GM23248 (cell line): ENCODE data around the gene PSMB5. TPM values are rescaled to one million over a fixed set of nuclear protein-coding genes. Genes with fewer than 3 reads are reported as not detected.

Experiments
- DNase-seq: peaks from one replicate; pipeline ENCODE4 v3.0.0-alpha.2; 2015
- H2AFZ ChIP-seq: fragments of 200-600 bp; sonication (generic); 2 replicates; pipeline ENCODE4 v1.6.1; 2016; ENCODE audit warnings: antibody characterized with exemption
- H3F3A ChIP-seq: fragments of 200-600 bp; sonication (generic); 2 replicates; pipeline ENCODE4 v1.6.1; 2016; ENCODE audit warnings: mild to moderate bottlenecking, antibody characterized with exemption, mixed run types; ENCODE audit not compliant: insufficient read depth
- H3K27ac ChIP-seq: fragments of 200-600 bp; sonication (generic); 2 replicates; pipeline ENCODE4 v1.5.1; 2016; ENCODE audit warnings: mild to moderate bottlenecking
- H3K27me3 ChIP-seq: fragments of 200-600 bp; sonication (generic); replicated peaks from 2 replicates; pipeline ENCODE4 v1.6.1; 2016; ENCODE audit warnings: mild to moderate bottlenecking; ENCODE audit not compliant: insufficient read depth
- H3K36me3 ChIP-seq: fragments of 200-600 bp; sonication (generic); 2 replicates; pipeline ENCODE4 v1.6.1; 2016; ENCODE audit warnings: low read depth, mild to moderate bottlenecking
- H3K4me1 ChIP-seq: fragments of 200-600 bp; sonication (generic); 2 replicates; pipeline ENCODE4 v1.6.1; 2016; ENCODE audit warnings: mild to moderate bottlenecking; ENCODE audit not compliant: insufficient read depth
- H3K4me2 ChIP-seq: fragments of 200-600 bp; sonication (generic); one replicate; pipeline ENCODE4 v1.6.1; 2016; ENCODE audit warnings: mild to moderate bottlenecking; ENCODE audit not compliant: unreplicated experiment
- H3K4me3 ChIP-seq: fragments of 200-600 bp; sonication (generic); 2 replicates; pipeline ENCODE4 v1.5.1; 2016; ENCODE audit warnings: mild to moderate bottlenecking
- H3K79me2 ChIP-seq: fragments of 200-600 bp; sonication (generic); 2 replicates; pipeline ENCODE4 v1.6.1; 2016; ENCODE audit warnings: mild to moderate bottlenecking; ENCODE audit not compliant: insufficient read depth
- H3K9ac ChIP-seq: fragments of 200-600 bp; sonication (generic); 2 replicates; pipeline ENCODE4 v1.6.1; 2016; ENCODE audit warnings: mild to moderate bottlenecking
- H3K9me2 ChIP-seq: fragments of 200-600 bp; sonication (generic); 2 replicates; pipeline ENCODE4 v1.6.1; 2016; ENCODE audit warnings: mixed run types, mild to moderate bottlenecking, moderate library complexity; ENCODE audit not compliant: insufficient read depth
- H3K9me3 ChIP-seq: fragments of 200-600 bp; sonication (generic); one replicate; pipeline ENCODE4 v1.6.1; 2017; ENCODE audit warnings: low read depth
- H4K20me1 ChIP-seq: fragments of 200-600 bp; sonication (generic); 2 replicates; pipeline ENCODE4 v1.6.0; 2016; ENCODE audit not compliant: insufficient read depth
- EZH2 ChIP-seq: fragments of 200-600 bp; sonication (generic); IDR thresholded peaks from 2 replicates; pipeline ENCODE4 v1.6.1; 2018; ENCODE audit warnings: antibody characterized with exemption, mild to moderate bottlenecking; ENCODE audit not compliant: insufficient read depth, poor library complexity, severe bottlenecking
- EZH2phosphoT487 ChIP-seq: fragments of 200-600 bp; sonication (generic); IDR thresholded peaks from 2 replicates; pipeline ENCODE4 v1.6.1; 2018; ENCODE audit warnings: antibody characterized with exemption, moderate library complexity, mild to moderate bottlenecking, low read depth; ENCODE audit not compliant: insufficient read depth
- WGBS, 2 experiments: methylation state at CpG; one replicate each; pipeline ENCODE4 v1.1.6; 2015 to 2017; ENCODE audit warnings: low lambda C conversion rate in 2 of 2, low coverage in 1 of 2; ENCODE audit errors: missing lambda C conversion rate in 2 of 2; 5-methylcytosine and 5-hydroxymethylcytosine counted together
- in situ Hi-C: fragments of 300-500 bp; cut with MboI; formaldehyde crosslinking; loops from 2 replicates; pipeline ENCODE4 v1.15.0; 2020
- polyA plus RNA-seq: library from polyadenylated mRNA; unstranded; fragments of >200 nt; fragmentation: Nextera tagmentation; extraction: Ambion mirVana; gene quantifications from 2 replicates; pipeline ENCODE4 v1.2.1, GENCODE V29; 2016
- total RNA-seq: library from RNA; depleted of rRNA; stranded (reverse); fragments of >200 nt; shearing (Covaris generic); gene quantifications from 2 replicates; pipeline ENCODE4 v1.2.3, GENCODE V29; 2014

PSMB5 gene
- total and polyA plus RNA-seq, 2 experiments from 2014 or later: 263 to 274 TPM

- H3K9me3 ChIP-seq: no peaks in the 10 kb centered on the region
- H3K4me1 ChIP-seq: peaks cover 10% of the 10 kb centered on the region
- H3K4me3 ChIP-seq: no peak overlapping the region
- DNase-seq: no peak
- no peak overlapping the region for H3K4me2 ChIP-seq
- no peak overlapping the region for H3K27ac ChIP-seq
- no peaks in the 10 kb centered on the region for H3K27me3 ChIP-seq
- in situ Hi-C loops: loop anchor here (5.0 kb wide), 1 partner anchor 62 kb away; no protein-coding TSS in a partner anchor
- no peak overlapping the region for H2AFZ ChIP-seq
- H3K79me2 ChIP-seq: no peaks in the 10 kb centered on the region
- TF ChIP-seq EZH2phosphoT487: no peak
- no peak for TF ChIP-seq EZH2
- H3K36me3 ChIP-seq: no peaks in the 10 kb centered on the region
- no peaks in the 10 kb centered on the region for H3K9me2 ChIP-seq
- WGBS, 2 experiments: 91 to 94% methylated on average over 17 of the region's 17 CpGs
- peaks cover 4% of the 10 kb centered on the region for H3F3A ChIP-seq
- H4K20me1 ChIP-seq: no peaks in the 10 kb centered on the region
- H3K9ac ChIP-seq: no peak overlapping the region
Measured at GRCh38 chr14:23054000-23054811, 19.5 kb upstream of the PSMB5 start.

- Histone ChIP-seq H3K4me3 (no peak overlapping the region), H3F3A (no peaks in the 10 kb centered on the region; the same call in 1 of the 2 replicates), H3K27me3 (no peaks in the 10 kb centered on the region), H3K36me3 (no peaks in the 10 kb centered on the region), H3K79me2 (no peaks in the 10 kb centered on the region), H4K20me1 (no peaks in the 10 kb centered on the region), H2AFZ (no peak overlapping the region), H3K9me3 (no peaks in the 10 kb centered on the region), H3K9me2 (no peaks in the 10 kb centered on the region), H3K4me2 (no peak overlapping the region), H3K27ac (no peak overlapping the region), H3K9ac (no peak overlapping the region), H3K4me1 (peaks cover 10% of the 10 kb centered on the region)
- no peak for DNase-seq
- TF ChIP-seq EZH2 (no peak), EZH2phosphoT487 (no peak)
- in situ Hi-C loops: loop anchor here (5.0 kb wide), 1 partner anchor 61 kb away; no protein-coding TSS in a partner anchor
- 95 to 98% methylated on average over 10 of the region's 10 CpGs for WGBS, 2 experiments
Measured at GRCh38 chr14:23053426-23053825, 18.7 kb upstream of the PSMB5 start.

GRCh38 chr14:23052671-23053070 is 18.0 kb upstream of the PSMB5 start:
- H3K4me3 ChIP-seq: no peak overlapping the region
- in situ Hi-C loops: loop anchor here (5.0 kb wide), 1 partner anchor 60 kb away; no protein-coding TSS in a partner anchor
- no peaks in the 10 kb centered on the region for H4K20me1 ChIP-seq
- no peaks in the 10 kb centered on the region for H3K36me3 ChIP-seq
- H3K27ac ChIP-seq: no peak overlapping the region
- DNase-seq: no peak
- no peaks in the 10 kb centered on the region; the same call in 1 of the 2 replicates for H3F3A ChIP-seq
- no peak overlapping the region for H2AFZ ChIP-seq
- no peak for TF ChIP-seq EZH2
- TF ChIP-seq EZH2phosphoT487: no peak
- no peak overlapping the region for H3K4me2 ChIP-seq
- H3K9me3 ChIP-seq: no peaks in the 10 kb centered on the region
- H3K9me2 ChIP-seq: no peaks in the 10 kb centered on the region
- 80 to 81% methylated on average over 3 of the region's 3 CpGs for WGBS, 2 experiments
- H3K9ac ChIP-seq: no peak overlapping the region
- peaks cover 10% of the 10 kb centered on the region for H3K4me1 ChIP-seq
- no peaks in the 10 kb centered on the region for H3K27me3 ChIP-seq
- no peaks in the 10 kb centered on the region for H3K79me2 ChIP-seq

GRCh38 chr14:23052182-23052623 is 17.5 kb upstream of the PSMB5 start:
- no peaks in the 10 kb centered on the region for H3K9me3 ChIP-seq
- TF ChIP-seq EZH2phosphoT487 (no peak), EZH2 (no peak)
- no peaks in the 10 kb centered on the region for H4K20me1 ChIP-seq
- no peaks in the 10 kb centered on the region for H3K79me2 ChIP-seq
- no peak overlapping the region for H3K4me2 ChIP-seq
- no peaks in the 10 kb centered on the region for H3K27me3 ChIP-seq
- DNase-seq: no peak
- H3F3A ChIP-seq: no peaks in the 10 kb centered on the region; the same call in 1 of the 2 replicates
- H3K36me3 ChIP-seq: no peaks in the 10 kb centered on the region
- in situ Hi-C loops: loop anchor here (5.0 kb wide), 1 partner anchor 60 kb away; no protein-coding TSS in a partner anchor
- no peak overlapping the region for H2AFZ ChIP-seq
- no peak overlapping the region for H3K27ac ChIP-seq
- H3K4me1 ChIP-seq: peaks cover 10% of the 10 kb centered on the region
- H3K4me3 ChIP-seq: no peak overlapping the region
- no peaks in the 10 kb centered on the region for H3K9me2 ChIP-seq
- no peak overlapping the region for H3K9ac ChIP-seq
- 73 to 76% methylated on average over 14 of the region's 14 CpGs for WGBS, 2 experiments
